Measurements from ENCODE around the gene CTPS1. TPM values are rescaled to one million over a fixed set of nuclear protein-coding genes. Genes with fewer than 3 reads are reported as not detected.
A peak's percentile ranks its signal among the peaks of the same experiment; 100 is the strongest.

CTPS1 gene
- total and polyA plus RNA-seq, 2 experiments from 2014 or later: 31.8 to 93.9 TPM

GRCh38 chr1:40979241-40980067 lies at the start of gene CTPS1 (continued):
- TF ChIP-seq ETS1 (IDR thresholded peaks at IDR 0.05) (no peak), ZNF114 (CRISPR knock-in tag; IDR thresholded peaks at IDR 0.05) (peak; percentile 92)

- Histone ChIP-seq H4K20me1 (replicated peaks; ENCODE audit: insufficient read depth) (no peaks in the 10 kb centered on the region), H3K4me3 (no peak overlapping the region), H3K79me2 (replicated peaks; ENCODE audit: insufficient read depth) (no peaks in the 10 kb centered on the region), H3K4me2 (no peak overlapping the region), H3K4me1 (ENCODE audit: insufficient read depth) (peaks cover 12% of the 10 kb centered on the region), H3K27ac (ENCODE audit: low read depth) (no peak overlapping the region), H3K27me3 (ENCODE audit: insufficient read depth) (no peaks in the 10 kb centered on the region), H3K9me2 (ENCODE audit: insufficient read depth) (no peaks in the 10 kb centered on the region), H3K36me3 (ENCODE audit: insufficient read depth) (no peaks in the 10 kb centered on the region), H3F3A (replicated peaks; ENCODE audit: low read depth) (no peaks in the 10 kb centered on the region), H2AFZ (no peak overlapping the region)
- ATAC-seq (no peak), DNase-seq (ENCODE audit: low spot score) (no peak)
- Mint-ChIP-seq H3K9me3 (no peaks in the 10 kb centered on the region), H3K4me3 (no peak overlapping the region), H3K4me1 (peaks cover 19% of the 10 kb centered on the region), H3K27ac (no peak overlapping the region), H3K27me3 (ENCODE audit: insufficient read depth, low read depth, poor library complexity) (no peaks in the 10 kb centered on the region), H3K36me3 (ENCODE audit: low read depth) (no peaks in the 10 kb centered on the region)
- TF ChIP-seq ZNF114 (CRISPR knock-in tag; IDR thresholded peaks at IDR 0.05) (no peak), JUNB (IDR thresholded peaks at IDR 0.05; ENCODE audit: unreplicated experiment) (no peak), ZNF462 (CRISPR knock-in tag; IDR thresholded peaks at IDR 0.05) (no peak), EZH2 (IDR thresholded peaks at IDR 0.05; ENCODE audit: low read depth, unreplicated experiment) (no peak), ZNF331 (CRISPR knock-in tag; IDR thresholded peaks at IDR 0.05; ENCODE audit: low read depth) (no peak), NANOG (IDR thresholded peaks at IDR 0.05; ENCODE audit: borderline replicate concordance) (no peak), ETS1 (IDR thresholded peaks at IDR 0.05) (no peak), STAT1 (IDR thresholded peaks at IDR 0.05; ENCODE audit: unreplicated experiment) (no peak), REST (IDR thresholded peaks at IDR 0.05; ENCODE audit: unreplicated experiment) (no peak)
These were observed 49.1 kb upstream of the CTPS1 start for GRCh38 chr1:40930174-40930964.
